ENCODE measurements around the gene APOD. TPM values are rescaled to one million over a fixed set of nuclear protein-coding genes. Genes with fewer than 3 reads are reported as not detected.

The APOD gene
- total and polyA plus RNA-seq, 4 donors = 4.7 to 85.8 (median 21.3) TPM

DNA sequence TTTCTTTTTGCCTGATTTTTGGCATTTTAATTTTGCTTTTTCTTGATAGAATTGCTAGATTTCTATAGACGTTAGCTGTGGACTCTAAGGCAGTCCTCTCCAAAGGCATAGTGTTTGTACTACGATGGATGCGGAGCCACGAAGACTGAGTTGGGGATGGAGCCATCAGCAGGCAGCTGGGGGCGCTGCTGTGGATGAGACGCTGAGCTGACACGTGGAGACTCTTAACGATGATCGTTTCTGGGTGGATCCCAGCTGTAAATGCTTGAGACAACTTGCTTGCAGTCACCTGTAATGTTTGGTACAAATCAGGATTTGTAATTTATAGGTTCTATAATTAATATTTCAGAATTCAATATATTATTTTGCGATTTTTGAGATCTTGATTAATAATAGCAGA lies 27.4 kb downstream of the APOD start:
- ATAC-seq (ENCODE audit: insufficient read depth, low FRiP score) = no peak
- TF ChIP-seq CTCF (IDR thresholded peaks at IDR 0.05; ENCODE audit: control extremely low read depth, extremely low read depth) = no peak
- no peaks in the 10 kb centered on the region for H3K9me3 ChIP-seq (ENCODE audit: control insufficient read depth in 4 of 4, insufficient read depth in 3 of 4, low read length in 3 of 4)
- no peaks in the 10 kb centered on the region for H3K27me3 ChIP-seq (ENCODE audit: control insufficient read depth in 3 of 3, insufficient read depth in 3 of 3, low read length in 2 of 3)
- H3K9ac ChIP-seq (ENCODE audit: insufficient read depth in 1 of 2, low read length in 2 of 2) = no peak overlapping the region
- H3K27ac ChIP-seq (ENCODE audit: low read depth in 1 of 2, low read length in 1 of 2) = no peak overlapping the region
- no peak for DNase-seq
- H3K36me3 ChIP-seq (ENCODE audit: control insufficient read depth in 4 of 4, insufficient read depth in 4 of 4, low read length in 4 of 4) = no peaks in the 10 kb centered on the region
- peaks cover 0 to 4% (median 0%) of the 10 kb centered on the region in 5 donors for H3K4me1 ChIP-seq (ENCODE audit: control insufficient read depth in 5 of 5, insufficient read depth in 5 of 5, low read length in 5 of 5)
- 36 to 42% methylated on average over 10 of the region's 10 CpGs for WGBS, 2 donors
- no peak overlapping the region for H3K4me3 ChIP-seq

DNA sequence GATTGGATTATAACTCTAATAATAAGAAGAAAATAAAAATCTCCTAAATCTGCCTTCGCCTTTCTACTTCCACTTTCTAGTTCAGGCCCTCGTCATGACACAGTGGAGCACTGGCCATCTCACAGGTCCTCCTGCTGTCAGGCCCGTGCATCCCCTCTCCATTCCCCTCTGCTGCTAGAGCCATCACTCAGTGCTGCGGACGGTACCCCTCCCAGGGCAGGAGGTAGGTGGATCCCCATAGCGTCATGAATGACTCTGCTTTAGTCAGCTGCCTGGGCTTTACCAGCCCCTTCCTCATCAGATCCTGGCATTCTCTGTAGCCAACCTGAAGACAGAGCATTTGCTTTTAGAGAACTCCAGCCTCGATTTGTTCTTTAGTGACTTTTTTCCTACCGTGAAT lies 28.6 kb downstream of the APOD start:
- DNase-seq (no peak), ATAC-seq (ENCODE audit: insufficient read depth, low FRiP score) (no peak)
- Histone ChIP-seq H3K9ac (ENCODE audit: insufficient read depth in 1 of 2, low read length in 2 of 2) (no peak overlapping the region), H3K27ac (ENCODE audit: low read depth in 1 of 2, low read length in 1 of 2) (no peak overlapping the region), H3K27me3 (ENCODE audit: control insufficient read depth in 3 of 3, insufficient read depth in 3 of 3, low read length in 2 of 3) (no peaks in the 10 kb centered on the region), H3K36me3 (ENCODE audit: control insufficient read depth in 4 of 4, insufficient read depth in 4 of 4, low read length in 4 of 4) (no peaks in the 10 kb centered on the region), H3K4me3 (no peak overlapping the region), H3K4me1 (ENCODE audit: control insufficient read depth in 5 of 5, insufficient read depth in 5 of 5, low read length in 5 of 5) (peaks cover 0 to 13% (median 5%) of the 10 kb centered on the region in 5 donors), H3K9me3 (ENCODE audit: control insufficient read depth in 4 of 4, insufficient read depth in 3 of 4, low read length in 3 of 4) (no peaks in the 10 kb centered on the region)
- WGBS, 2 donors = 80 to 83% methylated on average over 8 of the region's 8 CpGs
- no peak for TF ChIP-seq CTCF (IDR thresholded peaks at IDR 0.05; ENCODE audit: control extremely low read depth, extremely low read depth)

DNA sequence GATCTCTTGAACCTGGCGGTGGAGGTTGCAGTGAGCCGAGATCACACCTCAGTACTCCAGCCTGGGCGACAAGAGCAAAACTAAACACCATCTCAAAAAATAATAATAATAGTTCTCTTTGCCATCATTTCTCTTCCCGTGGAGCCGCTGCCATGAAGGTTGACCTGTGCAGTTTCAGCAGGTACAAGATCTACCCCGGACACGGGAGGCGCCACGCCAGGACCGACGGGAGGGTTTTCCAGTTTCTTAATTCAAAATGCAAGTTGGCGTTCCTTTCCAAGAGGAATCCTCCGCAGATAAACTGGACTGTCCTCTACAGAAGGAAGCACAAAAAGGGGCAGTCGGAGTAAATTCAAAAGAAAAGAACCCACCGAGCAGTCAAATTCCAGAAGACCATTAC lies 29.3 kb downstream of the APOD start:
- Histone ChIP-seq H3K9ac (ENCODE audit: insufficient read depth in 1 of 2, low read length in 2 of 2) (no peak overlapping the region), H3K4me3 (no peak overlapping the region), H3K9me3 (ENCODE audit: control insufficient read depth in 4 of 4, insufficient read depth in 3 of 4, low read length in 3 of 4) (no peaks in the 10 kb centered on the region), H3K27me3 (ENCODE audit: control insufficient read depth in 3 of 3, insufficient read depth in 3 of 3, low read length in 2 of 3) (no peaks in the 10 kb centered on the region), H3K4me1 (ENCODE audit: control insufficient read depth in 5 of 5, insufficient read depth in 5 of 5, low read length in 5 of 5) (peaks cover 0 to 17% (median 6%) of the 10 kb centered on the region in 5 donors), H3K36me3 (ENCODE audit: control insufficient read depth in 4 of 4, insufficient read depth in 4 of 4, low read length in 4 of 4) (no peaks in the 10 kb centered on the region), H3K27ac (ENCODE audit: low read depth in 1 of 2, low read length in 1 of 2) (no peak overlapping the region)
- TF ChIP-seq CTCF (IDR thresholded peaks at IDR 0.05; ENCODE audit: control extremely low read depth, extremely low read depth) = no peak
- DNase-seq (no peak), ATAC-seq (ENCODE audit: insufficient read depth, low FRiP score) (no peak)
- WGBS, 2 donors = 95 to 97% methylated on average over 15 of the region's 15 CpGs

DNA sequence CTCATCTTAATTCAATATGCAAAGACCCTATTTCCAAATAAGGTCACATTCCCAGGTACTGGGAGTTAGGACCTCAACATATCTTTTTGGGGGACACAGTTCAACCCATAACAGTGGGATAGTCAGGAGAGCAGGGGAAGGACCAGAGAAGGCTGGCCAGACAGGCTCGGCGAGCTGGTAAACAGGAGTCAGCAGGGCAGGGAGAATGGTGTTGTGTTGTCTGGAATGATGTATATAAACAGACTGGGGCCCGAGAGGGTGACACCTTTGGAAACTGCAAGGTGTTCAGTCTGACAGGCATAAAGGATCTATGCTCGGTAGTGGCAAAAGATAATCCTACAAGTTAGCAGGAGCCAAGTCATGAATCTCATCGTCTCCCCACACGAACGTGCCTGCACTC lies 30.5 kb downstream of the APOD start:
- H3K9ac ChIP-seq (ENCODE audit: insufficient read depth in 1 of 2, low read length in 2 of 2) = no peak overlapping the region
- H3K4me3 ChIP-seq = no peak overlapping the region
- H3K4me1 ChIP-seq (ENCODE audit: control insufficient read depth in 5 of 5, insufficient read depth in 5 of 5, low read length in 5 of 5) = peaks cover 4 to 17% (median 6%) of the 10 kb centered on the region in 5 donors
- ATAC-seq (ENCODE audit: insufficient read depth, low FRiP score) = no peak
- 87 to 89% methylated on average over 7 of the region's 7 CpGs for WGBS, 2 donors
- no peaks in the 10 kb centered on the region for H3K36me3 ChIP-seq (ENCODE audit: control insufficient read depth in 4 of 4, insufficient read depth in 4 of 4, low read length in 4 of 4)
- H3K9me3 ChIP-seq (ENCODE audit: control insufficient read depth in 4 of 4, insufficient read depth in 3 of 4, low read length in 3 of 4) = no peaks in the 10 kb centered on the region
- DNase-seq = no peak
- no peaks in the 10 kb centered on the region for H3K27me3 ChIP-seq (ENCODE audit: control insufficient read depth in 3 of 3, insufficient read depth in 3 of 3, low read length in 2 of 3)
- no peak overlapping the region for H3K27ac ChIP-seq (ENCODE audit: low read depth in 1 of 2, low read length in 1 of 2)
- no peak for TF ChIP-seq CTCF (IDR thresholded peaks at IDR 0.05; ENCODE audit: control extremely low read depth, extremely low read depth)
